Measurements from ENCODE around the gene RAP1GDS1.
"Not testable (repeated sequence)": the region's sequence is repeated elsewhere in the genome, so short reads cannot be mapped to it uniquely, and the experiment has no call there.

Gene RAP1GDS1

DNA sequence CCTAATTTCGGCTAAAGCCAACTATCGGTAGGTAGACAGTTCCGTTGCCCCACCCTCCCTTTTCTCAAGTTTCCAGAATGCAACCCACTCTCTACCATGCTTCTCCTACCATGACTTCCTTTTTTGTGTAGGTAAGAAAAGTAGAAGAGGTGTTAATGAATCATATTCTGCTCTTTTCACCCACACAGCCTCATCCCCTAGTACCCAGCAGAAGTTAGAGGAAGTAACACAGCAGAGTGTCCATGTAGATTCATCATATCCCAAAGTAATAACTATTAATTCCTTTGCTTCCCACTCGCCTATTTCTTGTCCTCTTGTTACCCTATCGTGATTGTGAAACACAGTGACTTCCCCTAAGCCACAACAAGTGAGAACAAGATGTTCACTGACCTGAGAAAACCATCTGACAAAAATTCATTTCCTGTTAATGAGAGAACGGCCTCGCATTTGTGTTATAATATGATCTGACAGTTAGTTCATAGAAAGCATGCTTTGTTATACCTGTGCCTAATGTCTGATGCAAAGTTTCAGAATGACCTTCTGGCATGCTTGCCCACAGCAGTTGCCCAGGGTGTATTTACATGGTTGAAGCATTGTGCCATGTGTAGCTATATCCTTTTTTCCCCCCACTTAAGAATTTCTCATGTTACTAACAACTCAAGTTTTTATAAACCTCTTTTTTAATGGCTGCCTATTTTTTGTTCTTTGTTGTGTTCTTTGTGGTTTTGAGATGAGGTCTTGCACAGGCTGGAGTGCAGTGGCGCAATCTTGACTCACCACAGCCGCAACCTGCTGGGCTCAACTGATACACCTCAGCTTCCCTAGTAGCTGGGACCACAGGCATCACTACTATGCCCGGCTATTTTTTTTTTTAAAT is 185.6 kb downstream of the RAP1GDS1 start:
- no peak for DNase-seq

DNA sequence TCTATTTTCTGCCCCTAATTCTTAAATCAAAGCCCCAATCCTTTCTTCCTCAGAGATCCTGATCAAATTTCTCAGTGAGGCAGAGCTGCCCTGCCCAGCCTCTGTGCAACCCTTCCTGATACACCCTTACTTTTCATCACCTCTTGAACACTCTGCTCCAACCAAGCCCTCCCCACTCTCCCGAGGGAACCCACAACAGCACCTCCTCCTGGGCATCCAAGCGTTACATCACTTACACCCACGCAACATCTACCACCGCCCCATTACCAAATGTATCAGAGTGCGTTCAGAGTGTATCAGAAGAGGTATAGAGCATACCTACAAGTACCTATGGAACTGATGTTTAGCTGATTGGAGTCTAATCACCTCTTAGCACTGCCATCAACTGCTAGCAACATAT is 186.5 kb downstream of the RAP1GDS1 start:
- no peak for DNase-seq

DNA sequence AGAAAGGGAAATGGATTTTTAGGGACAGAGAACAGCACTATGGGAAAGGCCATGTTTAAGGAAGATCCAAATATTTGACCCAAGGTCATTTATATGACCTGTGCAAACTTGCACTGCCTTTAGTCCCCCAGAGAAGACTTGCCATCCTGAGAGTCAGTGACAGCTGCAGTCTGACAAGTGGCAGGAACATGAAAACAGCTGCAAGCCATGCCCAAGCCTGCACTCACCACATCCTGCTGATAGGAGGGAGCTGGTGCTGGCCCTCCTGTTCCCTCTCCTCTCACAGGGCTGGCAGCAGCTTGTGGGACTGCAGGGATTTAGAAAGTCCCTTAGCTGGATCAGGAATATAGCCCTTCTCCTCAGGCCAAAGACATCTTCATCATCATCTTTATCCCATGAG is 187.7 kb downstream of the RAP1GDS1 start:
- DNase-seq: no peak

DNA sequence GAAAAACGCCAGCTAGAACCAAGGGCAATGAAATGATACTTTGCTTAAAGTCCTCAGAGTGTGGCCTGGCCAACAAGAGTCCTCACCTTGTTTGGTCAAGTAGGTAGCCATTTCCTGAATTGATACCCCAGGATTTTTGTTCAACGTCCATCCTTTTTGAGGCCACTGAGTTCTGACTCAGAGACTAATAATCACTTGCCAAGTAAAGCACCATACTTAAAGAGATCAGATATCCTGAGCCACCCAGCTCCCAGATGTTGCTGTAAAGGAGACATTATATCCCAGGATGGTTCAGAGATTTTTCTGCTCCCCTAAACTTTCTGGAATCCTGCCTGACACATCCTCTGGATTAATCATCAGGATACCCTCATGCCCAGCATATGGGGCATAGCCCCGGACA is 190.9 kb downstream of the RAP1GDS1 start:
- DNase-seq: no peak

DNA sequence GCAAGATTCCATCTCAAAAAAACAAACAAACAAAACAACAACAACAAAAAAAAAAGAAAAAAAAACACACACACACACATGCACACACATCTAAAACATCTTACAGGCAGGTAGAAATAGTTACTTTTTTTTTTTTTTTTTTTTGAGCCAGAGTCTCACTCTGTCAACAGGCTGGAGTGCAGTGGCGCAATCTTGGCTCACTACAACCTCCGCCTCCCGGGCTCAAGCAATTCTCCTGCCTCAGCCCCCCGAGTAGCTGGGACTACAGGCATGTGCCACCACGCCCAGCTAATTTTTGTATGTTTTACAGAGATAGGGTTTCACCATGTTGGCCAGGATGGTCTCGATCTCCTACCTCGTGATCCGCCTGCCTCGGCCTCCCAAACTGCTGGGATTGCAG is 196.2 kb downstream of the RAP1GDS1 start:
- not testable (repeated sequence) for DNase-seq

DNA sequence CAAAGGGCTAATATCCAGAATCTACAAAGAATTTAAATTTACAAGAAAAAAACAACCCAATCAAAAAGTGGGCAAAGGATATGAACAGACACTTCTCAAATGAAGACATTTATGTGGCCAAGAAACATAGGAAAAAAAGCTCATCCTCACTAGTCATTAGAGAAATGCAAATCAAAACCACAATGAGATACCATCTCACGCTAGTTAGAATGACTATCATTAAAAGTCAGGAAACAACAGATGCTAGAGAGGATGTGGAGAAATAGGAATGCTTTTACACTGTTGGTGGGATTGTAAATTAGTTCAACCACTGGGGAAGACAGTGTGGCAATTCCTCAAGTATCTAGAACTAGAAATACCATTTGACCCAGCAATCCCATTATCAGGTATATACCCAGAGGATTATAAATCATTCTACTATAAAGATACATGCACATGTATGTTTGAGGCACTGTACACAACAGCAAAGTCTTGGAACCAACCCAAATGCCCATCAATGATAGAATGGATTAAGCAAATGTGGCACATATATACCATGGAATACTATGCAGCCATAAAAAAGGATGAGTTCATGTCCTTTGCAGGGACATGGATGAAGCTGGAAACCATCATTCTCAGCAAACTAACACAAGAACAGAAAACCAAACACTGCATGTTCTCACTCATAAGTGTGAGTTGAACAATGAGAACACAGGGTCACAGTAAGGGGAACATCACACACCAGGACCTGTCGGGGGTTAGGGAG is 200.1 kb downstream of the RAP1GDS1 start:
- DNase-seq: not testable (repeated sequence)

DNA sequence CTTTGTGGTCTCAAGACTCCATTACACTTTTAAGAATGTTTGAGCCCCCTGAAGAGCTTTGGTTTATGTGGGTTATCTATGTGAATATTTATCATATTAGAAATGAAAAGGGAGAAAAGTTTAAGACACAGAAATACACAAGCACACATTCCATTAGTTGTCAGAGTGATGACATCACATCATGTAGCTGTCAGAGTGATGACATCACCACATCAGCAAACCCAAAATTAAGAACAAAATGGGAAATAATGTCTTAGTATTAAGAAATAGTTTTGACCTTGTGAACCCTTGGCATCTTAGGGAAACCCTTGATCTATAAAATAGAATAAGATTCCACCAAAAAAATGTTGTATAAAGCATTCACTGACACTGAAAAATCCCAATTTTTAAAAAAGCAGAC is 201.3 kb downstream of the RAP1GDS1 start:
- no peak for DNase-seq

DNA sequence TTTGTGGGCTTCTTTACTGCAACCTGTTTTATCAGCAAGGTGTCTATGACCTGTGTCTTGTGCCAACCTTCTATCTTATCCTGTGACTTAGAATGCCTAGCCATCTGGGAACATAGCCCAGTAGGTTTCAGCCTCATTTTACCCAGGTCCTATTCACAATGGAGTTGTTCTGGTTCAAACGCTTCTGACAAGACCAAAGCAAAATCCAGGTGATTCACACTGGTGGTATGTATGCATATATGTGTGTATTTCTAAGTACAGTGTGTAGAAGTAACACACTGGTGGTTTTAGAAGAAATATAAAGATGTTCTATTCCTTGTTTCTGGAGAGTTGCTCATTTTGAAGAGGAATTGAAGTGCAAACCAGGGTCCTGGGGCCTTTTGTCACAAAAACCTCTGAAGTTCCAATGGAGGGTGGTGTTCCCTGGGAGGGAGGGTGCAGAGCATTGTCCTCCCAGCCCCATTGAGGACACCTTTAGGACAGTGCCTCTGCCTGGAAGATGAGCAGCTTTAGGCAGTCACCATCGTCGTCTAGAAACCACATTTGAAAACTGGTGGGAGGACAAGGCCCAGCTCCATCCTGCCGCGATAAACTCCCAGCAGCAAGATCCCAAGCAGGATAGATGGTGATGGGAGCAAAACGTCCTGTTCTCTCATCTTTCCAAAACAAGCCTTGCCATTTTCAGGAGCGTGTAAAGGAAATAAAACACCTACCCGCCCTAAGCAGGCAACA is 205.8 kb downstream of the RAP1GDS1 start:
- DNase-seq: no peak

DNA sequence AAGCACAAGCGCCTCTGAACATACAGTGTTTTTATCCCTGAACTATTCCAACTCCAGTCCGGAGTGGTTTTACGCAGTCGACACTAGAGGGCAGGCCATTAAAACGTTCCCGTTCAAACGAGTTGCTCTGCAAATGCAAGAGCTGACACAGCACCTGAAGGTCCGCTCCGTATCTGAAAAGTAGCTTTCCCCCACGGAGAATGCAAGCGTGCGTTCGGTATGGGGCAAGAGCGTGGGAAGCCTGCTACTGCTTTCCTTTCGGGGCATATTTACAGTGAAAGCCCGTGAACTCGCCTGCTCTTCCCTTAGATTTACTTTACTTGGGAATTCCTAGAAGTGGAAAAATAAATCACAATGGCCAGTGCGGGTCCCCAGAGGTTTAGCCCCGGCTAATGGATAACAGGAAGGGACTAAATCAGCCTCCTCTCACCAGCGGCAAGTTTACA is 206.5 kb downstream of the RAP1GDS1 start:
- DNase-seq: peak; percentile 59

DNA sequence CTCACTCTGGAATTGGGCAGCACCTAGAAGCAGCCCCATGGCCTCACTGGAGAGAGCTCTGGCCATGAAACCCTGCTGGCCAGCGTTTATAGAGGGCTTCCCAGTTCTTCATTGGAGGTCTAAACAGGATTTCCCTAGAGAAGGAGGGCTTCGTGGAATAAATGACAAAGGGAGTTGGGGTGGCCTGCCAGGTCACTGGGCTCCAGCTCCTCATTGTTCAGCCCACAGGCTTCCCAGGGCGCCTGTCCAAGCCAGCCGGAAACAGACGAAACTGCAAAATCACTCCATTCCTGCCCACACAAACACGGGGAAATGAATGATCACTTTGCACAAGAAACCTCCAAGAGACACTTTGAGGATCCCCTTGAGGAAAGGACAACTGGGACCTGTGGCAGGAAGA is 207.5 kb downstream of the RAP1GDS1 start:
- no peak for DNase-seq

DNA sequence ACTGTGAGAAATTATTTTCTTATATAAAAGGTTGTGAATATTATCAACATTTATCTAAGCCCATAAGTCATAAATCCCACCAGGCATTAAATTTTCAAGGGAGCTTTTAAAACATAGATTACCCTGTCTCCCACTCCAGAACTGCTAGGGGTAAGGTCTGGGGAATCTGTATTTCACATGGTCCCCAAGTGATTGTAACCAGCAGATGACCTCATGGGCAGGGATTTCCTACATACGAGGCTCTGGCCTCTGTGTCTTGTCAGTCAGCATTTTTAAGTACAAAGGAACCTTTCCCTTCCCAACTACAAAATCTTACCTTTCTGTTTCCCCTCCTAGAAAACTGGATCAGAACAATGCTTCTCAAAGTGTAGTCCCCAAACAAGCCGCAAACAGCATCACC is 208.6 kb downstream of the RAP1GDS1 start:
- no peak for DNase-seq

DNA sequence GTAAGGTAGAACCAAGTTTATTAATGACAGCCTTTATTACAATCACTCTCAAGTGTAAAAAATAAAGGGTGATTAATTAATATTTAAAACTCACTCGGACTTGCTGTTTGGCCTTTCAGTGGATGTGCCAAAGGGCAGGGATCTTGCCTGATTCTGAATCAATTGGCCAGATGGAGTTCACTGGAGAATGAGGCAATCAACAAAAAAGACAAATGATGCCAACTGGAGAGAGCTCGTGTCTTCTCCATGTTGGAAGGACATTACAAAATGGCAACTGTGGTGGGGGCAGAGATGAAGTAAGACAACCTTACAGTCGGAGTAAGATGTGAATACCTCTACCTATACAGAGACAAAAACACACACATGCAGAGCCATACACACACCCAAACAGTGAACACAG is 209.2 kb downstream of the RAP1GDS1 start:
- DNase-seq: no peak

DNA sequence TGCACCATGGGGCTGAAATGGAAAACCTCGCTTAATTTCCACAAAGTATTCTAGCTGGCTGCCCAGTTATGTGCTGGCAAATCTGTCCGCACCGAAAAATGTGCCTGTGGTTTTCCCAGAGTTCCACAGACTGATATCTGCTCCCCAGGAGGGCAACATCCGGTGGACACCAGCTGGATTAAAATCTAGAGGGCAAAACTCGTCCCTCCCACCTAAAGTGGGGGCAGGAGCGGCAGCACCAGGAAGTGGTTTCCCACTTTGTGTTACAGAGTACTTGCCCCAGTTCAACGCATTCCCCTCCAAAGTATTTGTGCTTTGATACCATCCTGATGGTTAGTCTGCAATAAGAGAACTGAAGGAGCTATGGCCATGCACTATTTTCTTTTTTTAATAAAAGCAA is 209.6 kb downstream of the RAP1GDS1 start:
- DNase-seq: no peak

DNA sequence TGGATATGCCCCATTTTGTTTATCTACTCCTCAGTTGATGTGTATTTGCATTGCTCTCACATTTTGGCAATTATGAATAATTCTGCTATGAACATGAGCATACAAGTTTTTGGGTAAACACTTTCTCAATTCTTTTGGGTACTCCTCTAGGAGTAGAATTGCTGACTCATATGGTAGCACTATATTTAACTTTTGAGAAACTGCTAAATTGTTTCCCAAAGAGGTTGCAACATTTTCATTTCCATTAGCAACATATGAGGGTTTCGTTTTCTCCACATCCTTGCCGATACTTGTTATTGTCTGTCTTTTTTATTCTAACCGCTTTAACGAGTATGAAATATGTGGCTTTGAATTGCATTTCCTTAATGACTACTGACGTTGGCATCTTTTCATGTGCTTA is 211.9 kb downstream of the RAP1GDS1 start:
- no peak for DNase-seq

DNA sequence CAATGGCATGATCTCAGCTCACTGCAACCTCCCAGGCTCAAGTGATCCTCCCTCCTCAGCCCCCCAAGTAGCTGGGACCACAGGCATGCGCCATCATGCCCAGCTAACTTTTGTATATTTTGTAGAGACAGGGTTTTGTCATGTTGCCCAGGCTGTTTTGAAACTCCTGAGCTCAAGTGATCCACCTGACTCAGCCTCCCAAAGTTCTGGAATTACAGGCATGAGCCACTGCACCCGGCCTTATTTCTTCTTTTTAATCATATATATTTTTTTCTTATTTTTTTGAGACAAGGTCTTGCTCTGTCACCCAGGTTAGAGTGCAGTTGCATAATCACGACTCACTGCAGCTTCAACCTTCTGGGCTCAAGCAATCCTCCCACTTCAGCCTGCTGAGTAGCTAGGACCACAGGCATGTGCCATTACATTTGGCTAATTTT is 213.2 kb downstream of the RAP1GDS1 start:
- DNase-seq: no peak

DNA sequence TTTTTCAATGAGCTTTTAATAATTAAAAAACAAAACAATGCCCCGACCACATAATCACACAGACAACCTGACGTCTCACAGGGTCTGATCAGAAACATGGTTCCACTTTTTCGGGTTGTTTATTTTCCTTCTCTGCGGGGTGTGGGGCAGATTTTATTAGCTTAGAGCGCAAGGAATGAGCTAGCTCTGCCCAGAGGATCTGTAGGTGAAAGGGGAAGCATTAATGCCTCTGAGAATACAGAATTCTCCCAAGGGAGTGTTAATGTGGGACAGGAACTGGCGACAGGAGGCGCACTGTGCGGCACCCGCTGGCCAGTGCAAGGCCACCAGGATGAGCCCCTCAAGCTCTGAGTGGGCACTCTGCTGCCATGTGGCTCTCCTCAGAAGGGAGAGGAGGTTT is 215.7 kb downstream of the RAP1GDS1 start:
- DNase-seq: no peak

DNA sequence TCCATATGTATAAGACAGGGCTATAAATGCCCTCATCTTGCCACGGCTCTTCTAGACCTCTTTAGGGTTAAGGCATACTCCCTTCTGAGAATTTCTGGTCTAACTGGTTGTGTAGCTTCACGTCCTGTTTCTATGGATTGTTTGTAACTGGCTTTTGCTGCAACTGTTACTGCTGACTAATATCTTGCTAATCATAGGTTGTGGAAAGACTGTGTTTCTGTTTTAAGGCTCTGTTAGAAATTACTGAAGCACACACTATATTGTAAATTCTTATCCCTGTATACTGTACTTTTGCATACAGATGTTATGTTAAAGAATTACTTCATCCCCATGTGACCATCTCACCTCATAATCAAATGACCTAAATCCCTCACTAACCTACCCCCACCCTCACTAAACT is 218.4 kb downstream of the RAP1GDS1 start:
- not testable (repeated sequence) for DNase-seq

DNA sequence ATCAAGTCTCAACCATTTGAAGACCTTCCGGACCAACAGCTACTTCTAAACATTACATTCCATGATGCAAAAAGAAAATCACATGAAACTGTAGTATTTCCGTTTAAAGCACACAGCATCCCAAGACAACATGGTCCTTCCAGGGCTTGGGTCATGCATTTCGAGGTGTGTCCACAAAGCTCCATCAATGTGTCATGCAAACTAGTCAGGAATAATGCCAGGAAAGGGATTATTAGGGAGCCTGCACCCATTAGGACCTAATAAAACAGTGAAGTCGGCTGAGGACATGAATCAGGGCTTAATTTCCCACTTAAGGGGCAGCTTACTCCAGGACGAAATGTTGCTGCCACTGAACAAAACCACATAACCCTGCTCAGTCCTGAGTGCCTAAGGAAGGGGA is 219.4 kb downstream of the RAP1GDS1 start:
- DNase-seq: no peak

DNA sequence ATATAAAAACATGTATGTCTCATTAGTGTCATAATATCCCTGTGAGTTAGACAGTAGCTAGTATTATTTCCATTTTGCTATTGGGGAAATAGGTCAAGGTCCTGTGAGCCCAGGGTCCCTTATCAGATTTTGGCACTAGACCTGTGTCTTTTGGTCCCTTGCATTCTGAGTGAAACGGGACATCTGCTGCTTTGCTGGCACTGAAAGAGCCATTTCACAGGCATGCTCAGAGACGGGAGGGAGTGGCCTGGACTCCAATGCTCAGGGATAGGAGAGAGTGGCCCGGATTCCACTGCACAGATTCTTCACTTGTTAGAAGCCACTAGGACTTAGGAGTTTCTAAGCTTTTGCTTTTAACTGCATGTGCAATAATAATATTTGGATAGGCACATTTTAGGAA is 220.0 kb downstream of the RAP1GDS1 start:
- DNase-seq: no peak

DNA sequence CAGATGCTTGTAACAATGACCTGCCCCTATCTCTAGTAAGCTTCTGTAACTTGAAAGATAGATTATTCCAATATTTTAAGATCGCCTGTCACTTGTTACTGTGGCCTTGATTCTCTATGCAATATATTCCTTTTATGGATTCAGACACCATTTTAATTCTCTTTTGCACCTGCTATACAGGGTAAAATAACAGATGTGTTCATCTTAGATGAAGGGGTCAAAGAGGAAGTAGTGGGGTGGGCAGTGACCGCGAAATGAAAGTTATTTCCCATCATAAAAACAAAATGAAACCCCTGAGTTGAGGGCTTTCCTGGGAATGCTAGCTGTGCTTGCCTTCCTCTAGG is 221.3 kb downstream of the RAP1GDS1 start:
- DNase-seq: no peak

DNA sequence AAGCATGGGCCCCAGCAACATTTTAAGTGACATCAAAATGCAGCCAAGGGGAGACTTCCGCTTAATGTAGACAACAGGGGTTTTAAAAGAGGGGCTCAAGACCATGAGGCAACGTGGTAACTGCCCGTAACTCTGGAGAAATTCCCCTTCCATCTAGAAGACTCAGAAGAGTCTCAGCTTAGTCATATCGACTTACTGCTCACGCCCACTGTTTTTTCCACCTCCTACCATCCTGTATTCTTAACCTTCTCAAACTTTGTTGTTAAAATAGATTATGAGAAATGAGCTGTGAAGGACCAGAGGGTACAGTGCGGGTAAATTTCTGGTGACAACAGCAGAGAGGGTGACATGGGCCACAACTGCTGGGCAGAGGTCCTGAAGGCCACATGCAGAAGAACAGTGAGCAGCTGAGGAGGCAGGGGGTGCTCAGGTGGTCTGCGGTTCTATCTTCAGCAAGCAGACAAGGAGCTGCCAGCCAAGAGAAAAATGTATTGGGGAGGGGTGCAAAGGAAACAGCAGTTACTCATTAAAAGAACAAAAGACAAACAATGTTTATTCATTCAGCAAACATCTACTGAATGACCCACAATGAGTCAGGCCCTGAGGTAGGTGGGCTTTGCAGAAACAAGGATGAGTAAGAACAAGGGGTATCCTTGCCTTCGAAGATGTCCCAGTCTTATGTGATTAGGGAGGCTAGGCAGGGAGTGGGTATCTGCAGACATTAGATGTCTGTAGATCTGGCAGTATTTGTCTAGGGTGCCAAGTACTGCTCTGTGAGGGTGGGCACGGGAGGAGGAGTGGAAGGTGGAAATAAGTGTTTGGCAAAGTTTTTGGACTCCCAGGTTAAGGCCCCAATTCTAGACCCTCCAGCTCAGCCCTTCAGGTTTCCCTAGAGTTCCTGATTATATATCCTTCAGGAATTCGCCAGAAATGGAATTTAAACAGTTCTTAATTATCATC is 221.9 kb downstream of the RAP1GDS1 start:
- DNase-seq: no peak

DNA sequence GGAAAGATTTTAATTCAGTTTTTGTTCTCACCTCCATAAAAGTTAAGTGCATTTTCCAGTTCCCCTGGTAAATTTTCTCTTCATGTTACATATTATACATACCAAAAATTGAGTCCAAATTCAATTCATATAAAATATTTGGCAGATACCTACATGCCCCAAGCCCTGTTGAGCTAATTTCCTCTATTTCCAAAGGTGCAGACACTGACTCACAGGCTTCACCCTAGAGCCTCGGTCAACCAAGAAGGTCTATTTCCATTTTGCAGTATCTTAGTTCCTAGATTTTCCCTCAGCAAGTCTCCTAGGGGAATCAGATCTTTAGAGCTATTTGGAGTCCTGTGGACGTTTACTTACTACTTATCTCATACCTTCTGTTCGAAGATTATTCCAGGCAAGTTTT is 222.8 kb downstream of the RAP1GDS1 start:
- no peak for DNase-seq

Measured in NCI-H748 treated with DMSO at 0.1 percent for 48 hours (cell line).